HG03097 (cell line): ENCODE data around the gene KATNAL2.
"Not testable (repeated sequence)": the region's sequence is repeated elsewhere in the genome, so short reads cannot be mapped to it uniquely, and the experiment has no call there.

Experiments
- ATAC-seq: cut with Tn5 transposase; IDR thresholded peaks from one replicate; pipeline ENCODE4 v1.9.1; 2021; ENCODE audit not compliant: unreplicated experiment, low FRiP score

KATNAL2 gene

GRCh38 chr18:47029684-47030353 is 112.4 kb downstream of the KATNAL2 start:
- ATAC-seq = not testable (repeated sequence)

DNA sequence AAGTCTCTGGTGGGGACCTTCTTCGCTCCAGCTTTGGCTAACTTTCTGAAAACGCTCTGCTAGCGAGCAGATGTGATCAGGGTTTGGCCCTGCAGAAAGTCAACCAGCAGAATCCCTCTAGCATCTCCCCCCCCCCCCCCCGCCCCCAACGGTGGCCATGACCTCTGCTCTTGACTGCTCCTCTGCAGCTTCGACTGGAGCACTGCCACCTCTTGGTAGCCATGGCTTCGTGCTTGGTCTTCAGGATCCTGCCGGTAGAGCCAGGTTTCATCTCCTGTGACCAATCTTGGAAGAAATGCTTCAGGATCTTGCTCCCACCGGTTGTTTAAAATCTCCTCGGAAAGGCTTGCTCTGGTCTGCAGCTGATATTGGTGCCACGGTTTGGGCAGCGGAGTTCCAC is 113.5 kb downstream of the KATNAL2 start:
- not testable (repeated sequence) for ATAC-seq

DNA sequence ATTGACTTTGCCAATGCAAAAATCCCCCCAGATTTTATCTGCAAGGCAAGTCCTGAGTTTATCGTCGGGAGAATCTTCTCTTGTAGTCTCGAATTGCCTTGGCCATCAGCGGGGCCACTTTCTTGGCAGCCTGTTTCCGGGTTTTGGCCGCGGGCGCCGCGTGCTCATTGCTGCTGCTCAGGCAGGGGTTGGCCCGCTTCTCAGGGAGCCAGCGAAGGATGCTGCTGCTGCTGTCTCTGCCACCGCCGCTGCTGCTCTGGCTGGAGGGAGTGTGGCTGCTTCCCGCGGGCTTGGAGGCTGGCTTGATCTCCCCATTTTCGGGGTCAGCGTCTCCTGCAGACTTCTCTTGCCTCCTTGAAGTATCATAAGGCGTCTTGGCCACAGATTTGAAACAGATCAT is 115.5 kb downstream of the KATNAL2 start:
- ATAC-seq = no peak

GRCh38 chr18:47034591-47034990 is 117.2 kb downstream of the KATNAL2 start:
- not testable (repeated sequence) for ATAC-seq

GRCh38 chr18:47035156-47035671 is 117.8 kb downstream of the KATNAL2 start, which contains the start of gene ELOA2:
Gene ELOA2 (minus strand): TSS chr18:47035621. CDS start chr18:47035264, 357 bp downstream.
- ATAC-seq = no peak

GRCh38 chr18:47036298-47036874 is 119.0 kb downstream of the KATNAL2 start:
- ATAC-seq = no peak

- no peak for ATAC-seq
Measured at GRCh38 chr18:47036927-47037578, 119.7 kb downstream of the KATNAL2 start.

GRCh38 chr18:47040982-47041381 is 123.6 kb downstream of the KATNAL2 start:
- ATAC-seq = no peak

GRCh38 chr18:47050468-47050867 is 133.1 kb downstream of the KATNAL2 start:
- no peak for ATAC-seq

GRCh38 chr18:47054369-47054768 is 137.0 kb downstream of the KATNAL2 start:
- ATAC-seq = no peak

GRCh38 chr18:47062471-47062870 is 145.1 kb downstream of the KATNAL2 start:
- ATAC-seq = no peak

- no peak for ATAC-seq
Measured at GRCh38 chr18:47063096-47063495, 145.7 kb downstream of the KATNAL2 start.

DNA sequence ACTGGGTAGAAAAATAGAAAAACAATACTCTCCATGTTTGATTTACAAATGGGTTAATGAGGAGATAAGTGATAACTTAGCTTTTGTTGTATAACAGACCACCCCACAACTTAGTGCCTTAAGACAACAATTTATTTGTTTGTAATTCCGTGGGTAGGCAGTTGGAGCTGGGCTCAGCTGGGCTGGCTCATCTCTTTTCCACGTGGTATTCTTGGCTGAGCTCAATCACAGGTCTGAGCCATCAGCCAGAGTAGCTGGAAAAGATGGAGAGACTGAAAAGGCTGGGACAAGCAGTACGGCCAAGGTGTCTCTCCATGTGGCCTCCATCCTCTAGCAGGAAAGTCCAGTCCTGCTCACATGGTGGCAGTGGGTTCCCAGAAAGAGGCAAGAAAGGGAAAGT is 150.2 kb downstream of the KATNAL2 start:
- no peak for ATAC-seq

DNA sequence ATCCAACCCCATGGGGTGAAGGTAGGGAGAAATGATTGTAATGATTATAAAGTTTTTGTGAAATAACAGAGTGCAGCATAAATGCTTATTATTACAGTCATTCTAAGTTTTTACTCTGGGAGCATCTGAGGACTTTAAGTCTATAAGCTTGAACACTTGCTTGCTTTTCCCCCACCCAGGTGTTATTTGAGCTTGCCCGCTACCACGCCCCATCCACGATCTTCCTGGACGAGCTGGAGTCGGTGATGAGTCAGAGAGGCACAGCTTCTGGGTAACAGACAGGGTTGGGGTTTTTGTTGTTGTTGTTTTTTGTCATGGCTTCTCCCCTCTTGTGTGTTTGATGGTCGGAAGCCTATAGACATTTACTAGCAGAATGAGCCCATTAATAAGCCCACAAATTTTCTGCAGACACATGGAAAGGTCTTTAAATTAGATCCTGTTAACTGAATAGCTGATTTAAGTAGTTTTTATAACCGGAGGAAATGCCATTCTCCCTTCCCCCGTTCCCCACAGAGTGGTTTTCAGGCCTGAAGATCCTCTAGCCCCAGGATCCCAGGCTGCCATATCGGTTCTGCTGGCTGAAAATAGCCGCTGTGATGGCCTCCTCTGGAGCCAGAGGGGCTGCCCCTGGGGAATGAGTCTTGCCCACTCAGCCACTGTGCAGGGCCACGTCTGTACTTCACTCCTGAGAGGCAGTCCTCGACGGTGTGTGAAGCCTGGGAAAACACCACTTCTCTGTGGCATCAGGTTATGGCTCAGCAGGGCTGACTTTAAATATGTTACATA is 157.9 kb downstream of the KATNAL2 start:
- ATAC-seq = no peak

GRCh38 chr18:47077111-47077510 is 159.7 kb downstream of the KATNAL2 start:
- ATAC-seq = no peak

DNA sequence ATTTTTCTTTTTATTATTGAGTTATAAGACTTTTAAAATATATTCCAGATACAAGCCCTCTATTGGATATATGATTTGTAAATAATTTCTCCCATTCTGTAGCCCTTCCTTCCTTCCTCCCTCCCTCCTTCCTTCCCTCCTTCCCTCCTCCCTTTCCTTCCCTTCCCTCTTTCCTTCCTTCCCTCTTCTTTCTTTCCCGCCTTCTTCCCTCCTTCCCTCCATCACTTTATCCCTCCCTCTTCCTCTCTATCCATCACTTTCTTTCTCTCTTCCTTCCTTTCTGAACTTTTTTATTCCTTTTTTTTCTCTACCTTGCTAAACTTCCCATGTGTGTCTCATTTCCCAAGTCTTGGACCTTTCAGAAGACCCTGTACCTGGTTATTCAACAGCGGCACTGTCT is 163.5 kb downstream of the KATNAL2 start:
- ATAC-seq = no peak

DNA sequence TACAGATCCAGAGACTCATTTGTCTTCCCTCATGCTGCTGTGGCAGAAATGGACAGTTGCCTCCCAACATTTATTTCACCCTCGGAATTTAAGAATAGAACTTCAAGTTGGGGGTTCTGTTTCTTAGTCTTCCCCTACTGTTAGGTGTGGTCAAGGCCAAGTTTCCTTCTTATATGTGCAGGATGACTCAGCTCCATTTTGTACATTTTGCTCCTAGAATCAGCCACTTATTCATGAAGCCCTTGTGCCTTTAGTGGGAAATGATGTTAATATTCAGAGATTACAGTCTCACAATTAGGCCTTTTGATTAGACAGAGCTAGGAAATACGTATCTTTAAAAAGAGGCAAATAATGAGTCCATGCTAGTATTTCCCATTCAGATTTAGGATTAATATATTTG is 164.2 kb downstream of the KATNAL2 start:
- ATAC-seq = no peak

GRCh38 chr18:47087676-47088075 is 170.3 kb downstream of the KATNAL2 start:
- no peak for ATAC-seq

- no peak for ATAC-seq
Measured at GRCh38 chr18:47095810-47096209, 178.4 kb downstream of the KATNAL2 start.

DNA sequence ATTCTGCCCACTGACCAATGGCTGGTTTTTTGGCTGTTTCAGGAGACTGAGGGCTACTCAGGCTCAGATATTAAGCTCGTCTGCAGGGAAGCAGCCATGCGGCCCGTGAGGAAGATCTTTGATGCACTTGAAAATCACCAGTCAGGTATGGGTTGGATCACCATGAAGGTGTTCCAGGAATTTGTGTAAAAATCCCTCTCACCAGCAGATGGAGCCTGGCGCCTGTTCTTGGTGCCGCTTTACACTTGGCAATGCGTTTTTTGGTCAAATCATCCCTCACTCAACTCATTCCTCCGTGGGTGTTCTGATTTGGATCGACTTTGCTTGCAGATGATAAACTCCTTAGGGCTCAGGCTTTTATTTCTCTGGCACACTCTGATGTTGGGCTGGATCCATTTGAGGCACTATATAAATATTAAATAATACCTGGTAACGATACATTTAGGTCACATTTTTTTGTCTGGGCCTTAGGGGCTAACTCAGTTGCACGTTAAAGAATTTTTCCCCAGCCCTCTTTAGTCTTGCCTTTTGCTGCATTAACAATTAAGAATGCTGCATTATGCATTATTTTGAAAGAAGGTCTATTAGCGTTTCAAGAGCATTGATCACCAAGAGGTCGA is 182.9 kb downstream of the KATNAL2 start:
- ATAC-seq = no peak
